Caco-2 (cell line): ENCODE measurements around the gene NUP62CL. TPM values are rescaled to one million over a fixed set of nuclear protein-coding genes. Genes with fewer than 3 reads are reported as not detected.

Source experiments
- BruUV-seq: library from RNA; stranded (reverse); fragments of 400-500 nt; replicated peaks from 2 replicates; lab custom pipeline; 2021; lab: Mats Ljungman, UMichigan
- CTCF ChIA-PET: fragments of 300-600 bp; sonication (Branson Sonifier 250); formaldehyde crosslinking; loops from one replicate; lab custom pipeline; 2022; ENCODE audit warnings: antibody characterized with exemption; lab: Charles Lee
- POLR2A ChIA-PET: fragments of 300-600 bp; sonication (Branson Sonifier 250); formaldehyde crosslinking; loops from one replicate; lab custom pipeline; 2022; ENCODE audit warnings: antibody characterized with exemption; lab: Charles Lee
- DNase-seq, 2 experiments: peaks; one replicate each; pipeline versions ENCODE4 v3.0.0 to v3.0.0-alpha.2; 2020 to 2022
- H3K27me3 ChIP-seq: replicated peaks from 2 replicates; pipeline ENCODE4 v1.6.0; 2011; ENCODE audit warnings: low read length; ENCODE audit not compliant: control insufficient read depth, insufficient read depth
- H3K36me3 ChIP-seq: 2 replicates; pipeline ENCODE4 v1.5.1; 2011; ENCODE audit warnings: low read length; ENCODE audit not compliant: control insufficient read depth, insufficient read depth
- H3K4me1 ChIP-seq: fragments of 250-450 bp; sonication (Bioruptor Pico); 2 replicates; pipeline ENCODE4 v1.5.1; 2020; ENCODE audit warnings: mild to moderate bottlenecking
- H3K4me3 ChIP-seq: 2 replicates; pipeline ENCODE4 v1.5.1; 2011; ENCODE audit warnings: low read depth, mild to moderate bottlenecking, control low read depth, low read length
- H3K9me3 ChIP-seq: fragments of 250-450 bp; sonication (Bioruptor Pico); 2 replicates; pipeline ENCODE4 v1.5.1; 2020; ENCODE audit warnings: mild to moderate bottlenecking, moderate library complexity
- H3K27ac Mint-ChIP-seq: one replicate; pipeline ENCODE4 v1.8.0; 2022; ENCODE audit warnings: mixed read lengths; ENCODE audit not compliant: unreplicated experiment
- H3K27me3 Mint-ChIP-seq: one replicate; pipeline ENCODE4 v1.8.0; 2022; ENCODE audit warnings: mixed read lengths; ENCODE audit not compliant: insufficient read depth, unreplicated experiment
- H3K36me3 Mint-ChIP-seq: one replicate; pipeline ENCODE4 v1.8.0; 2022; ENCODE audit warnings: mild to moderate bottlenecking, mixed read lengths; ENCODE audit not compliant: insufficient read depth, unreplicated experiment
- H3K4me1 Mint-ChIP-seq: one replicate; pipeline ENCODE4 v1.8.0; 2022; ENCODE audit warnings: low read depth, mixed read lengths; ENCODE audit not compliant: unreplicated experiment
- H3K4me3 Mint-ChIP-seq: one replicate; pipeline ENCODE4 v1.8.0; 2022; ENCODE audit warnings: mild to moderate bottlenecking, moderate library complexity, mixed read lengths; ENCODE audit not compliant: unreplicated experiment
- H3K9me3 Mint-ChIP-seq: one replicate; pipeline ENCODE4 v1.8.0; 2022; ENCODE audit warnings: mixed read lengths; ENCODE audit not compliant: unreplicated experiment
- CTCF ChIP-seq, 2 experiments: fragments of 200-600 bp in 1 of 2; IDR thresholded peaks; 1 replicate in 1 of 2; 2 replicates in 1 of 2; pipeline versions ENCODE4 v1.5.1 to v1.8.0; 2011 to 2022; ENCODE audit warnings: antibody characterized with exemption in 1 of 2, control low read depth in 1 of 2, inconsistent platforms in 1 of 2, low read depth in 1 of 2, low read length in 1 of 2, mild to moderate bottlenecking in 1 of 2, moderate library complexity in 1 of 2; ENCODE audit not compliant: insufficient read depth in 1 of 2, severe bottlenecking in 1 of 2, unreplicated experiment in 1 of 2
- intact Hi-C: fragments of 100-400 bp; cut with micrococcal nuclease; formaldehyde crosslinking; loops from one replicate; pipeline ENCODE4 v1.10.0; 2022; ENCODE audit not compliant: unreplicated experiment
- total RNA-seq: library from RNA; stranded (reverse); gene quantifications from 2 replicates; pipeline ENCODE4 v1.2.3, GENCODE V29; 2022

NUP62CL gene
- total RNA-seq, 1 experiment from 2014 or later: 1.00 TPM

- no peak overlapping the region for H3K27ac Mint-ChIP-seq
- no peaks in the 10 kb centered on the region for H3K9me3 Mint-ChIP-seq
- H3K27me3 Mint-ChIP-seq: no peaks in the 10 kb centered on the region
- no peak overlapping the region for H3K4me3 ChIP-seq
- H3K9me3 ChIP-seq: no peaks in the 10 kb centered on the region
- no peaks in the 10 kb centered on the region for H3K36me3 ChIP-seq
- H3K36me3 Mint-ChIP-seq: no peaks in the 10 kb centered on the region
- intact Hi-C loops: no loop called here
- DNase-seq: no peak
- ChIA-PET POLR2A (no interaction called here), CTCF (no interaction called here)
- no peak overlapping the region for H3K4me3 Mint-ChIP-seq
- H3K4me1 Mint-ChIP-seq: no peaks in the 10 kb centered on the region
- TF ChIP-seq CTCF (IDR thresholded peaks at IDR 0.05; ENCODE audit: insufficient read depth in 1 of 2, low read depth in 1 of 2, low read length in 1 of 2, severe bottlenecking in 1 of 2, unreplicated experiment in 1 of 2): no peak
- no peaks in the 10 kb centered on the region for H3K4me1 ChIP-seq
- BruUV-seq: no TSS peak
- no peaks in the 10 kb centered on the region for H3K27me3 ChIP-seq
These were observed 20.5 kb upstream of the NUP62CL start for GRCh38 chrX:107226757-107227156.

DNA sequence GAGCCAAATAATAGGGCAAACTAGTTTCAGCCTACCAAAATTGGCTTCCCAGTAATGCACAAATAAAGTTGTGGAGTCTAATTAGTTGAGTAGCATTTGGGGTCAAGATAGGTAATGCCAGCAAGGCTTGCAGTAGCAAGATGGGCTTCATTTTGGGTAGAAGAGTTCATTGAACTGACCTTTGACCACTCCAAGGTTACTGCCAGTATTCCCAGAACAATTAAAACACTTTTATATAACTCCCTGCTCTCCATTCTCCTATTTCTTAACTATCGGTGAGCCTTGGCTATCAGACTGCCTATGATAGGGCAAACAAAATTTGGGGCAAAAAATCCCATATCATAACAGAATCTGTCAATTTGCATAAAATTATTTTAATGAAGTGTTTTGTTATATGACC, 7.2 kb upstream of the NUP62CL start:
- TF ChIP-seq CTCF (IDR thresholded peaks at IDR 0.05; ENCODE audit: insufficient read depth in 1 of 2, low read depth in 1 of 2, low read length in 1 of 2, severe bottlenecking in 1 of 2, unreplicated experiment in 1 of 2): no peak
- no peak for DNase-seq
- intact Hi-C loops: no loop called here
- Mint-ChIP-seq H3K4me3 (no peak overlapping the region), H3K4me1 (no peaks in the 10 kb centered on the region), H3K36me3 (no peaks in the 10 kb centered on the region), H3K27ac (no peak overlapping the region), H3K9me3 (no peaks in the 10 kb centered on the region), H3K27me3 (no peaks in the 10 kb centered on the region)
- Histone ChIP-seq H3K36me3 (no peaks in the 10 kb centered on the region), H3K4me1 (no peaks in the 10 kb centered on the region), H3K27me3 (no peaks in the 10 kb centered on the region), H3K9me3 (no peaks in the 10 kb centered on the region), H3K4me3 (no peak overlapping the region)
- POLR2A ChIA-PET: no interaction called here
- CTCF ChIA-PET: no interaction called here
- BruUV-seq: no TSS peak

DNA sequence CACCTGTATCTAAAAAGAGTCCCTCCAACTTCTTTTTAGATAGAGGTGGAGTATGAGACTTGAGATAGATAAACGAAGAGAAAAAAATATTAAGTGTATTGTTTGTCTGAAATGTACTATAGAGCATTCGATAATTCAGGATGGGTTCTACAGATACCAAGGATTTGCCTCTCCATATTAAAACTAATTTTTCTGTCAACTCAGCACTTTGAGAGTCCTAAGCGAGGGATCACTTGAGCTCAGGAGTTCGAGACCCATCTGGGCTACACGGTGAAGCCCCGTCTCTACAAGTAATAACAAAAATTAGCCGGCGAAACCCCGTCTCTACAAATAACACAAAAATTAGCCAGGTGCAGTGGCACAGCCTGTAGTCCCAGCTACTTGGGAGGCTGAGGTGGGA, 1.7 kb upstream of the NUP62CL start:
- Histone ChIP-seq H3K36me3 (no peaks in the 10 kb centered on the region), H3K9me3 (no peaks in the 10 kb centered on the region), H3K4me3 (no peak overlapping the region), H3K27me3 (no peaks in the 10 kb centered on the region), H3K4me1 (no peaks in the 10 kb centered on the region)
- no TSS peak for BruUV-seq
- Mint-ChIP-seq H3K36me3 (peaks cover 13% of the 10 kb centered on the region), H3K4me3 (no peak overlapping the region), H3K9me3 (no peaks in the 10 kb centered on the region), H3K4me1 (no peaks in the 10 kb centered on the region), H3K27me3 (no peaks in the 10 kb centered on the region), H3K27ac (no peak overlapping the region)
- DNase-seq: no peak
- TF ChIP-seq CTCF (IDR thresholded peaks at IDR 0.05; ENCODE audit: insufficient read depth in 1 of 2, low read depth in 1 of 2, low read length in 1 of 2, severe bottlenecking in 1 of 2, unreplicated experiment in 1 of 2): no peak
- ChIA-PET CTCF (no interaction called here), POLR2A (no interaction called here)
- intact Hi-C loops: loop anchor here (10.0 kb wide), 2 partner anchors 93 to 213 kb away; partner anchors contain the start of gene RBM41
